OCI-LY1 (cell line): ENCODE measurements around the gene TSNAXIP1.

Source experiments
- H2AFZ ChIP-seq: fragments of 200-600 bp; sonication (generic), shearing (Covaris generic); 2 replicates; pipeline ENCODE4 v1.6.0; 2014; ENCODE audit warnings: antibody characterized with exemption, mild to moderate bottlenecking, low read length
- H3F3A ChIP-seq: fragments of 200-600 bp; sonication (generic), shearing (Covaris generic); 2 replicates; pipeline ENCODE4 v1.6.0; 2014; ENCODE audit warnings: mild to moderate bottlenecking, antibody characterized with exemption, low read length, moderate library complexity; ENCODE audit not compliant: insufficient read depth
- H3K27ac ChIP-seq: fragments of 200-600 bp; sonication (generic); 2 replicates; pipeline ENCODE4 v1.5.1; 2014; ENCODE audit warnings: low read length, mixed run types, mild to moderate bottlenecking, low read depth; ENCODE audit not compliant: poor library complexity, severe bottlenecking
- H3K27me3 ChIP-seq: fragments of 200-600 bp; sonication (generic); 2 replicates; pipeline ENCODE4 v1.6.0; 2014; ENCODE audit warnings: antibody characterized with exemption, mild to moderate bottlenecking, low read length, moderate library complexity; ENCODE audit not compliant: insufficient read depth
- H3K36me3 ChIP-seq: fragments of 200-600 bp; sonication (generic); 2 replicates; pipeline ENCODE4 v1.6.1; 2014; ENCODE audit warnings: mild to moderate bottlenecking, antibody characterized with exemption, low read length, moderate library complexity, mixed read lengths; ENCODE audit not compliant: insufficient read depth
- H3K4me1 ChIP-seq: fragments of 200-600 bp; sonication (generic); 2 replicates; pipeline ENCODE4 v1.5.1; 2014; ENCODE audit warnings: mild to moderate bottlenecking, low read length, moderate library complexity; ENCODE audit not compliant: insufficient read depth, severe bottlenecking
- H3K4me2 ChIP-seq: fragments of 200-600 bp; sonication (generic), shearing (Covaris generic); 2 replicates; pipeline ENCODE4 v1.6.1; 2014; ENCODE audit warnings: low read length
- H3K4me3 ChIP-seq: fragments of 200-600 bp; sonication (generic); 2 replicates; pipeline ENCODE4 v1.5.1; 2014; ENCODE audit warnings: low read length, low read depth, mild to moderate bottlenecking, mixed read lengths; ENCODE audit not compliant: poor library complexity, severe bottlenecking
- H3K79me2 ChIP-seq: fragments of 200-600 bp; shearing (Covaris generic); 2 replicates; pipeline ENCODE4 v1.6.1; 2016; ENCODE audit warnings: mixed run types, low read length, mixed read lengths; ENCODE audit not compliant: insufficient read depth
- H3K9ac ChIP-seq: fragments of 200-600 bp; sonication (generic), shearing (Covaris generic); 2 replicates; pipeline ENCODE4 v1.6.1; 2014; ENCODE audit warnings: mild to moderate bottlenecking, low read length, mixed read lengths
- H3K9me2 ChIP-seq: fragments of 200-600 bp; sonication (generic), shearing (Covaris generic); 2 replicates; pipeline ENCODE4 v1.6.1; 2014; ENCODE audit warnings: low read depth, mild to moderate bottlenecking, low read length, mixed read lengths
- H3K9me3 ChIP-seq: fragments of 200-600 bp; shearing (Covaris generic); 2 replicates; pipeline ENCODE4 v1.6.1; 2014; ENCODE audit warnings: low read length, mixed read lengths
- H4K20me1 ChIP-seq: fragments of 200-600 bp; sonication (generic), shearing (Covaris generic); 2 replicates; pipeline ENCODE4 v1.6.0; 2016; ENCODE audit warnings: mild to moderate bottlenecking, low read length; ENCODE audit not compliant: insufficient read depth
- EZH2 ChIP-seq: fragments of 200-600 bp; sonication (generic), shearing (Covaris generic); IDR thresholded peaks from 2 replicates; pipeline ENCODE4 v1.8.0; 2017; ENCODE audit warnings: borderline replicate concordance, mixed run types, mild to moderate bottlenecking, antibody characterized with exemption, low read length, moderate library complexity, mixed read lengths
- TF ChIP-seq, protein P1 (sequence below): fragments of 200-600 bp; sonication (generic), shearing (Covaris generic); IDR thresholded peaks from 2 replicates; pipeline ENCODE4 v1.5.1; 2017; ENCODE audit warnings: mild to moderate bottlenecking, antibody characterized with exemption, low read length, moderate library complexity, mixed read lengths

Gene TSNAXIP1

DNA sequence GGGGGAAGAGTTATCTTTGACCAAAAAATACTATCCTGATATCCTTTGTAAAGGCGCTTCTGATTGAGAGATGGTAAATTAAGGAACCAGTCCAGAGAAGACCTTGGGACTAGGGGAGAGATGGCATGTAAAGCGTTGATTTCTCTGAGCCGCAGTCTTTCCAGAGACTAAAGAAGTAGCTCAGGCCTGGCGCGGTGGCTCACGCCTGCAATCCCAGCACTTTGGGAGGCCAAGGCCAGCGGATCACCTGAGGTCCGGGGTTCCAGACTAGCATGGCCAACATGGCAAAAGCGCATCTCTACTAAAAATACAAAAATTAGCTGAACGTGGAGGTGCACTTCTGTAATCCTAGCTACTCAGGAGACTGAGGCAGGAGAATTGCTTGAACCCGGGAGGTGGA, 41.4 kb downstream of the TSNAXIP1 start:
- H3K79me2 ChIP-seq = peaks cover 38% of the 10 kb centered on the region
- H3K4me3 ChIP-seq = peak overlapping the region; percentile 95
- no peaks in the 10 kb centered on the region for H3K27me3 ChIP-seq
- no peak overlapping the region for H2AFZ ChIP-seq
- H3K9me2 ChIP-seq = no peaks in the 10 kb centered on the region
- H3K4me2 ChIP-seq = peak overlapping the region; percentile 92
- H3K27ac ChIP-seq = no peak overlapping the region
- peak overlapping the region; percentile 85 for H3K9ac ChIP-seq
- TF ChIP-seq, protein P1, sequence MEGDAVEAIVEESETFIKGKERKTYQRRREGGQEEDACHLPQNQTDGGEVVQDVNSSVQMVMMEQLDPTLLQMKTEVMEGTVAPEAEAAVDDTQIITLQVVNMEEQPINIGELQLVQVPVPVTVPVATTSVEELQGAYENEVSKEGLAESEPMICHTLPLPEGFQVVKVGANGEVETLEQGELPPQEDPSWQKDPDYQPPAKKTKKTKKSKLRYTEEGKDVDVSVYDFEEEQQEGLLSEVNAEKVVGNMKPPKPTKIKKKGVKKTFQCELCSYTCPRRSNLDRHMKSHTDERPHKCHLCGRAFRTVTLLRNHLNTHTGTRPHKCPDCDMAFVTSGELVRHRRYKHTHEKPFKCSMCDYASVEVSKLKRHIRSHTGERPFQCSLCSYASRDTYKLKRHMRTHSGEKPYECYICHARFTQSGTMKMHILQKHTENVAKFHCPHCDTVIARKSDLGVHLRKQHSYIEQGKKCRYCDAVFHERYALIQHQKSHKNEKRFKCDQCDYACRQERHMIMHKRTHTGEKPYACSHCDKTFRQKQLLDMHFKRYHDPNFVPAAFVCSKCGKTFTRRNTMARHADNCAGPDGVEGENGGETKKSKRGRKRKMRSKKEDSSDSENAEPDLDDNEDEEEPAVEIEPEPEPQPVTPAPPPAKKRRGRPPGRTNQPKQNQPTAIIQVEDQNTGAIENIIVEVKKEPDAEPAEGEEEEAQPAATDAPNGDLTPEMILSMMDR = no peak
- TF ChIP-seq EZH2 = no peak
- no peaks in the 10 kb centered on the region for H3F3A ChIP-seq
- peaks cover 6% of the 10 kb centered on the region for H3K36me3 ChIP-seq
- no peaks in the 10 kb centered on the region for H4K20me1 ChIP-seq
- H3K9me3 ChIP-seq = no peaks in the 10 kb centered on the region
- H3K4me1 ChIP-seq = peaks cover 40% of the 10 kb centered on the region

DNA sequence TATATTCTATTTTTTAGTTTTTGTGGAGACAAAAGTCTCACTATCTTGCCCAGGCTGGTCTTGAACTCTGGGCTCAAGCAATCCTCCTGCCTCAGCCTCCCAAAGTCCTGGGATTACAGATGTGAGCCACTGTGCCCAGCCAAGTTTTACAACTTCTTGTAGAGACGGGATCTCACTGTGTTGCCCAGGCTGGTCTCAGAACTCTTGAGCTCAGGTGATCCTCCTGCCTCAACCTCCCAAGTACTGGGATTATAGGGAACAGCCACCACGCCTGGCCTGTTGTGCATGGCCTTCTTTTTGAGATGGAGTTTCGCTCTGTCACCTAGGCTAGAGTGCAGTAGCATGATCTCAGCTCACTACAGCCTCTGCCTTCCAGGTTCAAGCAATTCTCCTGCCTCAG, 47.0 kb downstream of the TSNAXIP1 start:
- no peak overlapping the region for H3K4me2 ChIP-seq
- no peak overlapping the region for H3K4me3 ChIP-seq
- H2AFZ ChIP-seq = no peak overlapping the region
- no peaks in the 10 kb centered on the region for H4K20me1 ChIP-seq
- H3K4me1 ChIP-seq = no peaks in the 10 kb centered on the region
- no peaks in the 10 kb centered on the region for H3F3A ChIP-seq
- H3K27me3 ChIP-seq = no peaks in the 10 kb centered on the region
- peaks cover 6% of the 10 kb centered on the region for H3K36me3 ChIP-seq
- H3K9ac ChIP-seq = no peak overlapping the region
- TF ChIP-seq EZH2 = no peak
- TF ChIP-seq, protein P1 = no peak
- H3K9me2 ChIP-seq = no peaks in the 10 kb centered on the region
- H3K27ac ChIP-seq = no peak overlapping the region
- no peaks in the 10 kb centered on the region for H3K9me3 ChIP-seq
- peaks cover 74% of the 10 kb centered on the region for H3K79me2 ChIP-seq

DNA sequence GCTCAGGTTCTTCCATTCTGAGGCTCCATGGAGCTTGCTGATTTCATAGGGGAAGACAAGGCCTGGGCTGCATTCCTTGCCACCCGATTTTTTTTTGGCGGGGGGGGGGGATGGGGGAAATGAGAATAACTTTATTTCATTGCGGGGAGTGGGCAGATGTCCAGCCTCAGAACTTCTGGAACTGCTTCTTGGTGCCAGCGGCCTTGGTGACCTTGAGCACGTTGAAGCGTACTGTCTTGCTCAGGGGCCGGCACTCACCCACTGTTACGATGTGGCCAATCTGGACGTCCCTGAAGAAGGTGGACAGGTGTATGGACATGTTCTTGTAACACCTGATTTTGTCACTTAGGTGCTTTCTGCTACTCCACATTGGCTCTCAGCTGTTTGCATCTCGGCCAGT, 49.1 kb downstream of the TSNAXIP1 start:
- Histone ChIP-seq H3K79me2 (peaks cover 72% of the 10 kb centered on the region), H2AFZ (no peak overlapping the region), H4K20me1 (no peaks in the 10 kb centered on the region), H3K36me3 (peaks cover 8% of the 10 kb centered on the region; the same call in 1 of the 2 replicates), H3K4me1 (no peaks in the 10 kb centered on the region), H3K9me2 (no peaks in the 10 kb centered on the region), H3K27ac (no peak overlapping the region), H3K9ac (no peak overlapping the region), H3F3A (no peaks in the 10 kb centered on the region), H3K4me2 (no peak overlapping the region), H3K9me3 (no peaks in the 10 kb centered on the region), H3K27me3 (no peaks in the 10 kb centered on the region), H3K4me3 (no peak overlapping the region)
- TF ChIP-seq, protein P1 = no peak
- TF ChIP-seq EZH2 = no peak
